Effector memory CD4-positive, alpha-beta T cell (primary cell): ENCODE data around the gene USE1.

Experiments
- DNase-seq, 3 donors: peaks; one replicate each; pipeline ENCODE4 v3.0.0-alpha.2; 2020
- H3K27ac ChIP-seq: 2 replicates; pipeline ENCODE4 v1.7.0; 2013; ENCODE audit warnings: mild to moderate bottlenecking, low read length, moderate library complexity; ENCODE audit not compliant: insufficient read depth, poor library complexity, severe bottlenecking
- H3K27me3 ChIP-seq: replicated peaks from 2 replicates; pipeline ENCODE4 v1.7.0; 2013; ENCODE audit warnings: mild to moderate bottlenecking, low read length; ENCODE audit not compliant: insufficient read depth, control insufficient read depth, poor library complexity, severe bottlenecking
- H3K36me3 ChIP-seq: 2 replicates; pipeline ENCODE4 v1.7.0; 2013; ENCODE audit warnings: mild to moderate bottlenecking, low read length, moderate library complexity; ENCODE audit not compliant: control insufficient read depth, insufficient read depth
- H3K4me1 ChIP-seq: 2 replicates; pipeline ENCODE4 v1.7.0; 2013; ENCODE audit warnings: low read length, mild to moderate bottlenecking; ENCODE audit not compliant: control insufficient read depth, insufficient read depth, poor library complexity, severe bottlenecking
- H3K4me3 ChIP-seq: 2 replicates; pipeline ENCODE4 v1.7.0; 2013; ENCODE audit warnings: low read length, low read depth, mild to moderate bottlenecking; ENCODE audit not compliant: insufficient read depth, poor library complexity, severe bottlenecking
- H3K9me3 ChIP-seq: 2 replicates; pipeline ENCODE4 v1.7.0; 2013; ENCODE audit warnings: mild to moderate bottlenecking, low read length, moderate library complexity; ENCODE audit not compliant: control insufficient read depth

USE1 gene

DNA sequence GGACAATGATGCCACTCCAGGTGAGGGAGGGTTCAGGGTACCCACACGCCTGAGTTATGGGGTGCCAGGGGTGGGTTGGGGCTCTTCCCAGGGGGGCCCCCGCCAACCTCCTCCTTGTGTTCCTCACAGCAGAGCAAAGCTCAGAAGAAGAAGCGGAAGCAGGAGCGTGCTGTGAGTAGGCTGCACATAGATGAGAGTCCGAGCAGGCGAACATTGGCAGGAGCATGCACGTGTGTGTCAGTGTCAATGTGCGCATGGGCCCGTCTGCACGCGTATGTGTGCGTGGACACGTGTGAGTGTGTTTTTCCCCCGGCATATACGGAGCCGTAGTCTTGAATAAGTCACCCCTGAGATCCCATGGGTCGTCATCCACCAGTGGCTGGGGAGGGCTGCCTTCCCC lies 12.4 kb upstream of the USE1 start:
- Histone ChIP-seq H3K27ac (no peak overlapping the region), H3K4me3 (no peak overlapping the region), H3K27me3 (no peaks in the 10 kb centered on the region), H3K36me3 (peaks cover 64% of the 10 kb centered on the region), H3K4me1 (no peaks in the 10 kb centered on the region), H3K9me3 (no peaks in the 10 kb centered on the region)
- no peak for DNase-seq

DNA sequence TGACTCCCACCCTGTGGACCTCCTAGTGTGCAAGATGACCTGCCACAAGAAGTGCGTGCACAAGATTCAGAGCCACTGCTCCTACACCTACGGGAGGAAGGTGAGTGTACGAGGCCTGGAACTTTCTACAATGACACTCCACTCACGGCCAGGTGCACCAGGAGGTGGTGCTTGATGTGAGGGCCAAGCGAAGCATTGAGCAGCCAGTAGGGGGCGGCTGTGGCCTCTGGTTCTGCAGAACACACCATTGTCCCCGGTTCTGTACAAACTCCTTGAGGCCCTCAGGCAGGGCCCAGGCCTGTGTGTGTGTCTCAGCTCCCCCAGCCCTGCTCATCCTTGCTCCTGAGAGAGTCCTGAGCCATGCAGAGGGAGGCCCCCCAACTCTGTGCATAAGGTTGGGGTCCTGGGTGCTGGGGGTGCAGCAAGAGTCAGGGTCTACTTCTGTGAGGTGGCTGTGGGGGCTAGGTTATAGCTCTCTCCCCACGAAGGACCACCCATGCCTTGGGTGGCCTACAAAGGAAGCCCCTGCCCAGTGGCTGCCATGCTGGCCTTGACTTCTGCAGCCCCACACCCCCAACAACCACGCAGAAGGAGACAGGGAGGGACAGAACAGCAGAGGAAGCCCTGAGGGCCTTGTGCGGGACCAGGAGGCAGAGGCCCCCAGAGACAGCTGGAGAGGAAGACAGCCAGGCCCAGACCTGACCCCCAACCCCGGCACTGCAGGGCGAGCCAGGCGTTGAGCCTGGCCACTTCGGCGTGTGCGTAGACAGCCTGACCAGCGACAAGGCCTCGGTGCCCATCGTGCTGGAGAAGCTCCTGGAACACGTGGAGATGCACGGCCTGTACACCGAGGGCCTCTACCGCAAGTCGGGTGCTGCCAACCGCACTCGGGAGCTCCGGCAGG lies 9.7 kb upstream of the USE1 start:
- no peaks in the 10 kb centered on the region for H3K4me1 ChIP-seq
- H3K27ac ChIP-seq, result no peak overlapping the region
- H3K9me3 ChIP-seq, result no peaks in the 10 kb centered on the region
- H3K36me3 ChIP-seq, result peaks cover 63% of the 10 kb centered on the region
- no peaks in the 10 kb centered on the region for H3K27me3 ChIP-seq
- DNase-seq, result peak in 2 of 3 donors; percentile 19 to 36
- no peak overlapping the region for H3K4me3 ChIP-seq

DNA sequence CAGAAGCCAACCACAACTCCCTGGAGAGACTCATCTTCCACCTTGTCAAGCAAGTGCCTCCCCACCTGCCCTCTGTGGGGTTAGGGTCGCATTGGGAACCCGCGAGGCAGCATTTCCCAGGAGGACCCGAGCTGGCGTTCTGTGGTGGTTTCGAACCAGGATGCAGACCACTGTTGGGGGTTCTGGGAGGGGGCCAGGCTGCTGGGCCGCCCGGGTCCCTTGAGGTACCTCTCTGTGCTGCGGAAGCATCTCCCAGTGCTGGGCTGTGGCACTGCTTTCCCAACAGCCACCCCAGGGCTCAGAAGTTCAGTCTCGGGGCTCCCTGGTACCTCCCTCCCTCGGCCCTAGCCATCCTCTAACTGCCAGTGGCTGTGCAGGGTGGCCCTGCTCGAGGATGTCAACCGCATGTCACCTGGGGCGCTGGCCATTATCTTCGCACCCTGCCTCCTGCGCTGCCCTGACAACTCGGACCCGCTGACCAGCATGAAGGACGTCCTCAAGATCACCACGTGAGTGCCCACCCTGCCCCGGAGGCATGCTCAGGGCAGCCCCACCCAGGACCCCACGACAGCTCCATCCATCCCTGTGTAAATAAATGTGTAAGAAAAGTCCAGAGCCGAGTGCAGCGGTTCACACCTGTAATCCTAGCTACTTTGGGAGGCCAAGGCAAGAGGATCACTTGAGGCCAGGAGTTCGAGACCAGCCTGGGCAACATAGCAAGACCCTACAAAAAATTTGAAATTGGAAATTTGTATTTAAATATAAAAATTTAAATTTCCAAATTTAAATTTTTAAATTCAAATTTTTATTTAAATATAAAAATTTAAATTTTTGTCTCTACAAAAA lies 8.2 kb upstream of the USE1 start:
- peaks cover 62% of the 10 kb centered on the region for H3K36me3 ChIP-seq
- no peak for DNase-seq
- H3K9me3 ChIP-seq, result no peaks in the 10 kb centered on the region
- no peaks in the 10 kb centered on the region for H3K4me1 ChIP-seq
- no peak overlapping the region for H3K4me3 ChIP-seq
- no peak overlapping the region for H3K27ac ChIP-seq
- H3K27me3 ChIP-seq, result no peaks in the 10 kb centered on the region

GRCh38 chr19:17209126-17210036 lies 5.8 kb upstream of the USE1 start:
- peaks cover 46% of the 10 kb centered on the region for H3K36me3 ChIP-seq
- H3K27me3 ChIP-seq, result no peaks in the 10 kb centered on the region
- peak in 2 of 3 donors; percentile 14 to 18 for DNase-seq
- no peaks in the 10 kb centered on the region for H3K9me3 ChIP-seq
- peaks cover under 1% of the 10 kb centered on the region for H3K4me1 ChIP-seq
- H3K4me3 ChIP-seq, result no peak overlapping the region
- H3K27ac ChIP-seq, result no peak overlapping the region

GRCh38 chr19:17210296-17210695 lies 4.9 kb upstream of the USE1 start:
- H3K36me3 ChIP-seq, result peaks cover 46% of the 10 kb centered on the region
- peaks cover 6% of the 10 kb centered on the region for H3K4me1 ChIP-seq
- H3K4me3 ChIP-seq, result no peak overlapping the region
- no peaks in the 10 kb centered on the region for H3K27me3 ChIP-seq
- no peak overlapping the region for H3K27ac ChIP-seq
- no peaks in the 10 kb centered on the region for H3K9me3 ChIP-seq
- no peak for DNase-seq

DNA sequence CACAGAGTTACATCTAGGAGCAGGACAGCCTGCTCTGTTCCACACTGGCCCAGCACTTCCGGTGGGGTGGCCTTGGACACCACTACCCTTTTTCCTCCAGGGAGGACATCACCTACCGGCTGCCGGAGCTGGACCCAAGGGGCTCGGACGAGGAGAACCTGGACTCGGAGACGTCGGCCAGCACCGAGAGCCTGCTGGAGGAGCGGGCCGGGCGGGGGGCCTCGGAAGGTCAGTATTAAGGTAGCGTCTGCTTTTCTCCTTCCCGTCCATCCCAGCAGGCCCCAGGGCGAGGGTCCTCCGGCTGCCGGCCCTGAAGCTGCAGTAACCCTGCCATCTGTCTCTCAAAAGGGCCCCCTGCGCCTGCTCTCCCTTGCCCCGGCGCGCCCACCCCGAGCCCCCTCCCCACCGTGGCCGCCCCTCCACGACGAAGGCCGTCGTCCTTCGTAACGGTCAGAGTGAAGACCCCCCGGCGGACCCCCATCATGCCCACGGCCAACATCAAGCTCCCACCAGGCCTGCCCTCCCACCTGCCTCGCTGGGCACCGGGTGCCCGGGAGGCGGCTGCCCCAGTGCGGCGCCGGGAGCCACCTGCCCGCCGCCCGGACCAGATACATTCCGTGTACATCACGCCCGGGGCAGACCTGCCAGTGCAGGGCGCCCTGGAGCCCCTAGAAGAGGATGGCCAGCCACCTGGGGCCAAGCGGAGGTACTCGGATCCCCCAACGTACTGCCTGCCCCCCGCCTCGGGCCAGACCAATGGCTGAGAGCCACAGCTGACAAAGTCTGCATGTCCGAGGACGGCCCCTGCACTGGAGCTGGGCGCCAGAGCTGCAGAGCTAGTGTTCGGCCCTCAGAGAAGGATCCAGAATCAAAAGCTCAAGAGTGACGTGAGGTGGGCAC lies 3.4 kb upstream of the USE1 start:
- Histone ChIP-seq H3K27me3 (no peaks in the 10 kb centered on the region), H3K27ac (no peak overlapping the region), H3K9me3 (no peaks in the 10 kb centered on the region), H3K36me3 (peaks cover 34% of the 10 kb centered on the region), H3K4me1 (peaks cover 6% of the 10 kb centered on the region), H3K4me3 (no peak overlapping the region)
- no peak for DNase-seq

GRCh38 chr19:17213334-17213733 lies 1.8 kb upstream of the USE1 start:
- no peak for DNase-seq
- no peaks in the 10 kb centered on the region for H3K27me3 ChIP-seq
- H3K4me3 ChIP-seq, result no peak overlapping the region
- H3K4me1 ChIP-seq, result peaks cover 6% of the 10 kb centered on the region
- no peak overlapping the region for H3K27ac ChIP-seq
- H3K36me3 ChIP-seq, result peaks cover 43% of the 10 kb centered on the region
- no peaks in the 10 kb centered on the region for H3K9me3 ChIP-seq

GRCh38 chr19:17214508-17215126 lies 540 bp upstream of the USE1 start:
- no peak for DNase-seq
- Histone ChIP-seq H3K36me3 (peaks cover 34% of the 10 kb centered on the region), H3K27ac (peak overlapping the region; percentile 82), H3K4me1 (peaks cover 6% of the 10 kb centered on the region), H3K4me3 (peak overlapping the region; percentile 78), H3K27me3 (no peaks in the 10 kb centered on the region), H3K9me3 (no peaks in the 10 kb centered on the region)
